ENCODE data around the gene PSMC4. TPM values are rescaled to one million over a fixed set of nuclear protein-coding genes. Genes with fewer than 3 reads are reported as not detected.

The PSMC4 gene
- total RNA-seq, 1 donor from 2014 or later, result 75.4 TPM

DNA sequence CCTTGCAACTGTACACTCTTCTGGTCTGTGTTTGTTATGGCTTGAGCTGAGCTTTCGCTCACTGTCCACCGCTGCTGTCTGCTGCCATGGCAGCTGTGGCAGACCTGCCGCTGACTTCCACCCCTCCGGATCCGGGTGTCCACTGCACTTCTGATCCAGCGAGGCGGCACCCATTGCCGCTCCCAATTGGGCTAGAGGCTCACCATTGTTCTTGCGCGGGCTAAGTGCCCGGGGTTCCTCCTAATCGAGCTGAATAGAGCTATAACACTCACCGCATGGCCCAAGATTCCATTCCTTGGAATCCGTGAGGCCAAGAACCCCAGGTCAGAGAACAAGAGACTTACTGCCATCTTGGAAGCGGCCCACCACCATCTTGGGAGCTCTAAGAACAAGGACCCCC, 2.2 kb upstream of the PSMC4 start:
- Mint-ChIP-seq H3K9me3 (ENCODE audit: low read depth) (no peaks in the 10 kb centered on the region), H3K4me1 (ENCODE audit: low read depth) (peaks cover 28% of the 10 kb centered on the region), H3K4me3 (ENCODE audit: unreplicated experiment) (no peak overlapping the region), H3K27ac (ENCODE audit: unreplicated experiment) (no peak overlapping the region), H3K27me3 (ENCODE audit: low read depth) (no peaks in the 10 kb centered on the region), H3K36me3 (ENCODE audit: low read depth) (peaks cover 10% of the 10 kb centered on the region)
- TF ChIP-seq, protein P1, sequence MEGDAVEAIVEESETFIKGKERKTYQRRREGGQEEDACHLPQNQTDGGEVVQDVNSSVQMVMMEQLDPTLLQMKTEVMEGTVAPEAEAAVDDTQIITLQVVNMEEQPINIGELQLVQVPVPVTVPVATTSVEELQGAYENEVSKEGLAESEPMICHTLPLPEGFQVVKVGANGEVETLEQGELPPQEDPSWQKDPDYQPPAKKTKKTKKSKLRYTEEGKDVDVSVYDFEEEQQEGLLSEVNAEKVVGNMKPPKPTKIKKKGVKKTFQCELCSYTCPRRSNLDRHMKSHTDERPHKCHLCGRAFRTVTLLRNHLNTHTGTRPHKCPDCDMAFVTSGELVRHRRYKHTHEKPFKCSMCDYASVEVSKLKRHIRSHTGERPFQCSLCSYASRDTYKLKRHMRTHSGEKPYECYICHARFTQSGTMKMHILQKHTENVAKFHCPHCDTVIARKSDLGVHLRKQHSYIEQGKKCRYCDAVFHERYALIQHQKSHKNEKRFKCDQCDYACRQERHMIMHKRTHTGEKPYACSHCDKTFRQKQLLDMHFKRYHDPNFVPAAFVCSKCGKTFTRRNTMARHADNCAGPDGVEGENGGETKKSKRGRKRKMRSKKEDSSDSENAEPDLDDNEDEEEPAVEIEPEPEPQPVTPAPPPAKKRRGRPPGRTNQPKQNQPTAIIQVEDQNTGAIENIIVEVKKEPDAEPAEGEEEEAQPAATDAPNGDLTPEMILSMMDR (IDR thresholded peaks at IDR 0.05), result no peak
- no peak for DNase-seq (ENCODE audit: low spot score)

DNA sequence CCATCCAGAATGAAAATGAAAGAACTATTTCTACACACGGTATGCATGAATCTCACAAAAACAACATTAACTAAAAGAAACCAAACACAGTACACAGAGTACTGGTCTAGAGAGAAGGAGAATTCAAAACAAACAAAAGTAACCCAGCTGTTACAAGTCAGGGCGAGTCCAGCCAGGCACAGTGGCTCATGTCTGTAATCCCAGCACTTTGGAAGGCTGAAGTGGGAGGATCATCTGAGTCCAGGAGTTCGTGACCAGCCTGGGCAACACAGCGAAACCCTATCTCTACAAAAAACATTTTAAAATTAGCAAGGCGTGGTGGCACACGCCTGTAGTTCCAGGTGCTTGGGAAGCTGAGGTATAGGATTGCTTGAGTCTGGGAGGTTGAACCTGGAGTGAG, 1.7 kb upstream of the PSMC4 start:
- no peaks in the 10 kb centered on the region for H3K27me3 Mint-ChIP-seq (ENCODE audit: low read depth)
- peak overlapping the region; percentile 98 for H3K27ac Mint-ChIP-seq (ENCODE audit: unreplicated experiment)
- H3K9me3 Mint-ChIP-seq (ENCODE audit: low read depth), result no peaks in the 10 kb centered on the region
- no peak for DNase-seq (ENCODE audit: low spot score)
- TF ChIP-seq, protein P1 (IDR thresholded peaks at IDR 0.05), result no peak
- peaks cover 30% of the 10 kb centered on the region for H3K4me1 Mint-ChIP-seq (ENCODE audit: low read depth)
- peaks cover 12% of the 10 kb centered on the region for H3K36me3 Mint-ChIP-seq (ENCODE audit: low read depth)
- H3K4me3 Mint-ChIP-seq (ENCODE audit: unreplicated experiment), result peak overlapping the region; percentile 97

DNA sequence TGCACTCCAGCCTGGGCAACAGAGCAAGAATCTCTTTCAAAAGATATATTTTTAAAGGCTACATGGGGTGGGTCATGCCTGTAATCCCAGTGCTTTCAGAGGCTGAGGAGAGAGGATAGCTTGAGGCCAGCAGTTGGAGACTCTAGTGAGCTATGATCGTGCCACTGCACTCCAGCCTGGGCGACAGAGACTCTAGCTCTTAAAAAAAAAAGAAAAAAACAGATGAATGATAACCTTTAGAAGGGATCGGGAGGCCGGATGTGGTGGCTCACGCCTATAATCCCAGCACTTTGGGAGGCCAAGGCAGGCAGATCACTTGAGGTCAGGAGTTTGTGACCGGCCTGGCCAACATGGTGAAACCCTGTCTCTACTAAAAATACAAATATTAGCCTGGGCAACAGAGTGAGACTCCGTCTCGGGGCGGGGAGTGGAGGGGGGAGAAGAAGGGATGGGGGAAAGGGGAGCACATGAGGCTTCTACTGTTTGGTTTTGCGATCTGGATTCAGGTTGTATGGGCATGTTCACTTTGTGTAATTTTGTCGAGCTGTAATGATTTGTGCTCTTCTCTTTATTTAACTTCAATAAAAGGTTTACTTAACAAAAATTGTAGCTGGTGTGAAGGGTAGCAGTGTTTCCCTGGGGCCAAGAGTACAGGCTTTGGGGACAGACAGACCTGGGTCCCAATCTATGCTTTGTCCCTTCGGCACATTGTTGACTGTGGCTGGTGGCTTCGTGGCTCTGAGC, 1.1 kb upstream of the PSMC4 start:
- Mint-ChIP-seq H3K36me3 (ENCODE audit: low read depth) (peaks cover 16% of the 10 kb centered on the region), H3K27ac (ENCODE audit: unreplicated experiment) (peak overlapping the region; percentile 98), H3K27me3 (ENCODE audit: low read depth) (no peaks in the 10 kb centered on the region), H3K4me3 (ENCODE audit: unreplicated experiment) (peak overlapping the region; percentile 97), H3K4me1 (ENCODE audit: low read depth) (peaks cover 30% of the 10 kb centered on the region), H3K9me3 (ENCODE audit: low read depth) (no peaks in the 10 kb centered on the region)
- TF ChIP-seq, protein P1 (IDR thresholded peaks at IDR 0.05), result no peak
- no peak for DNase-seq (ENCODE audit: low spot score)

DNA sequence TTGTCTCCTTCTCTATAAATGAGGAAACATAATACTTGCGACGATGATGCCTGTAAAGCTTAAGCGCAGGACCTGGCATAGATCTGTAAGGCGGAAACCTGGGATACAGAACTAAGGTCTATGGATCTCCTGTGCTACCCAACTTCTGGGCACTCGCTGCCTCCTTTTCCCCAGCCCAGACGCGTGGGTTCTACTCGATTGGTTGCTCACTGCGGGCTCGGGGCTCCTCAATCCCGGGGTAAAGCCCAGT, 615 bp upstream of the PSMC4 start:
- H3K4me3 Mint-ChIP-seq (ENCODE audit: unreplicated experiment), result peak overlapping the region; percentile 97
- H3K4me1 Mint-ChIP-seq (ENCODE audit: low read depth), result peaks cover 30% of the 10 kb centered on the region
- TF ChIP-seq, protein P1 (IDR thresholded peaks at IDR 0.05), result no peak
- no peaks in the 10 kb centered on the region for H3K27me3 Mint-ChIP-seq (ENCODE audit: low read depth)
- H3K9me3 Mint-ChIP-seq (ENCODE audit: low read depth), result no peaks in the 10 kb centered on the region
- peak overlapping the region; percentile 98 for H3K27ac Mint-ChIP-seq (ENCODE audit: unreplicated experiment)
- peaks cover 18% of the 10 kb centered on the region for H3K36me3 Mint-ChIP-seq (ENCODE audit: low read depth)
- no peak for DNase-seq (ENCODE audit: low spot score)

DNA sequence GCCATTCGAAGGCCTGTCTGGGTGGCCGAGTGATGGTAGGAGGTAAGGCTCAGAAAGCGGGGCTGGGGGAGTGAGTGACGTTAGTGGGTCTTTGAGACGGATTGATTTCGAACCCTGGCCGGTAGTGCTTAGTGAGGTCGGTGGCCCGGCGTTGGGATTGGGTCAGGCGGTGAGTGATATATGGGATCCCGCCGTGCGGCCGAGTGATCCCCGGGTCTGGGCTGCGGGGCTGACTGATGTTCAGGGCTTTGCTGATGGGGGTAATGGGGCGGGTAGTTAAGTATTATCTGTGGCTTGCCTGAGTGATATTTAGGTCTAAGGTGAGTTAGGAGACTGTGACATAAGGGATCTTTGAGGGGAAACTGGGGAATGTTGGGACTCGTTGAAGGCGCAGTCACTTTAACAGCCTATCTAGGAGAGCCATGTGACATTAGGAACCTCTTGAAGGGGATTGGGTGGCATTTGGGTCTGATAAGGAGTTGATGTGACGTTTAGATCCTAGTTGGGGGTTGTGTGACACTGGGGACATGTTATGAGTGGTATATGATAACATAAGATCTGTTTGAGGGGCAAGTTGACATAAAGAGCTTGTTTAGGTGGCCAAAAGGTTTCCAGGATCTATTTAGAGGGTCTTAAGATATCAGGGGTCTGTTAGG, 543 bp downstream of the PSMC4 start:
- H3K9me3 Mint-ChIP-seq (ENCODE audit: low read depth), result no peaks in the 10 kb centered on the region
- no peaks in the 10 kb centered on the region for H3K27me3 Mint-ChIP-seq (ENCODE audit: low read depth)
- H3K4me1 Mint-ChIP-seq (ENCODE audit: low read depth), result peaks cover 30% of the 10 kb centered on the region
- peaks cover 23% of the 10 kb centered on the region for H3K36me3 Mint-ChIP-seq (ENCODE audit: low read depth)
- TF ChIP-seq, protein P1 (IDR thresholded peaks at IDR 0.05), result no peak
- peak overlapping the region; percentile 98 for H3K27ac Mint-ChIP-seq (ENCODE audit: unreplicated experiment)
- H3K4me3 Mint-ChIP-seq (ENCODE audit: unreplicated experiment), result peak overlapping the region; percentile 97
- no peak for DNase-seq (ENCODE audit: low spot score)

Data from chondrocyte (in vitro differentiated cells).